GM12878 (cell line): ENCODE data around the gene ARHGAP9. TPM values are rescaled to one million over a fixed set of nuclear protein-coding genes. Genes with fewer than 3 reads are reported as not detected.

Source experiments
- ASH2L ChIP-seq: fragments of 300-600, 200-600 bp; sonication (generic); IDR thresholded peaks from 2 replicates; pipeline ENCODE4 v1.6.1; 2017; ENCODE audit warnings: low read depth, mild to moderate bottlenecking, borderline replicate concordance
- BACH1 ChIP-seq: fragments of 450-650 bp; IDR thresholded peaks from 2 replicates; pipeline ENCODE4 v1.6.1; 2017; ENCODE audit warnings: mild to moderate bottlenecking, borderline replicate concordance
- GATAD2B ChIP-seq: fragments of 450-650 bp; conservative IDR thresholded peaks from 2 replicates; pipeline ENCODE4 v1.6.1; 2017; ENCODE audit warnings: low read depth, mild to moderate bottlenecking, moderate library complexity
- IRF3 ChIP-seq: fragments of 450-650 bp; IDR thresholded peaks from 2 replicates; pipeline ENCODE4 v1.6.1; 2014; ENCODE audit warnings: mild to moderate bottlenecking
- KDM1A ChIP-seq: fragments of 200-600 bp; sonication (generic); IDR thresholded peaks from 2 replicates; pipeline ENCODE4 v1.6.1; 2016; ENCODE audit warnings: borderline replicate concordance
- MTA2 ChIP-seq: fragments of 450-650 bp; IDR thresholded peaks from 2 replicates; pipeline ENCODE4 v1.6.1; 2016; ENCODE audit warnings: low read depth, mild to moderate bottlenecking, moderate library complexity
- NBN ChIP-seq: fragments of 450-650 bp; IDR thresholded peaks from 2 replicates; pipeline ENCODE4 v1.6.1; 2016
- SIN3A ChIP-seq: IDR thresholded peaks from 2 replicates; pipeline ENCODE4 v1.6.1; 2012; ENCODE audit warnings: low read depth, low read length, improper control_type of control experiment
- SMAD1 ChIP-seq: fragments of 450-650 bp; IDR thresholded peaks from 2 replicates; pipeline ENCODE4 v1.6.1; 2018; ENCODE audit warnings: mild to moderate bottlenecking, low read depth; ENCODE audit not compliant: partially characterized antibody
- STAT1 ChIP-seq: fragments of 450-650 bp; conservative IDR thresholded peaks from 2 replicates; pipeline ENCODE4 v1.6.1; 2014; ENCODE audit warnings: antibody characterized with exemption, mild to moderate bottlenecking
- TAF1 ChIP-seq: IDR thresholded peaks from 2 replicates; pipeline ENCODE4 v1.6.1; 2011; ENCODE audit warnings: mild to moderate bottlenecking, low read depth, low read length, borderline replicate concordance
- TCF3 ChIP-seq: IDR thresholded peaks from 2 replicates; pipeline ENCODE4 v1.6.1; 2012; ENCODE audit warnings: low read depth, mild to moderate bottlenecking, low read length, borderline replicate concordance; ENCODE audit not compliant: insufficient read depth
- ZBTB40 ChIP-seq: fragments of 450-650 bp; IDR thresholded peaks from 2 replicates; pipeline ENCODE4 v1.6.1; 2016; ENCODE audit warnings: mild to moderate bottlenecking, moderate library complexity, borderline replicate concordance
- polyA plus RNA-seq, 11 experiments: library from polyadenylated mRNA; depleted of rRNA in 4 of 11; unstranded in 6 of 11; stranded (reverse) in 5 of 11; fragments of >200 nt; fragmentation: Nextera tagmentation in 4 of 11; fragmentation: Illumina TruSeq in 1 of 11; extraction: Ambion mirVana in 4 of 11; extraction: Trizol in 1 of 11; gene quantifications; 1 replicate in 1 of 11; 2 replicates in 10 of 11; pipeline versions ENCODE4 v1.2.1 to v1.2.3, GENCODE V29; 2011 to 2016; ENCODE audit warnings: inconsistent platforms in 2 of 11, missing spikeins in 2 of 11, low read depth in 1 of 11
- total RNA-seq, 4 experiments: library from RNA; depleted of rRNA in 3 of 4; stranded (reverse); fragments of >200 nt in 3 of 4; fragmentation: Illumina TruSeq in 1 of 4; extraction: Trizol in 1 of 4; gene quantifications; 2 replicates each; pipeline versions ENCODE4 v1.2.1 to v1.2.3, GENCODE V29; 2013 to 2021
- TF ChIP-seq, protein P1 (sequence below): IDR thresholded peaks from 2 replicates; pipeline ENCODE4 v1.6.1; 2011; ENCODE audit warnings: mild to moderate bottlenecking, low read depth, low read length, moderate library complexity; ENCODE audit not compliant: insufficient replicate concordance
- TF ChIP-seq, protein P2 (sequence below): IDR thresholded peaks from 2 replicates; pipeline ENCODE4 v1.6.1; 2011; ENCODE audit warnings: low read depth, low read length, improper control_type of control experiment, borderline replicate concordance
- TF ChIP-seq, protein P3 (sequence below): fragments of 450-650 bp; IDR thresholded peaks from 2 replicates; pipeline ENCODE4 v1.6.1; 2018; ENCODE audit warnings: borderline replicate concordance, mild to moderate bottlenecking; ENCODE audit not compliant: partially characterized antibody
- TF ChIP-seq, protein P4 (sequence below): fragments of 450-650 bp; IDR thresholded peaks from 2 replicates; pipeline ENCODE4 v1.6.1; 2016; ENCODE audit warnings: mild to moderate bottlenecking

ARHGAP9 gene
- total and polyA plus RNA-seq, 10 of the 15 experiments (the other 5 are each of a cell fraction or from before 2014, with no cell fraction given) = 19.5 to 102 (median 76.8) TPM

GRCh38 chr12:57520053-57520818 lies 40.6 kb upstream of the ARHGAP9 start, which contains the start of gene DDIT3 (continued):
- peak; percentile 86; the same call in 1 of the 2 replicates for TF ChIP-seq TCF3
- no peak for TF ChIP-seq KDM1A
- peak; percentile 49; the same call in 1 of the 2 replicates for TF ChIP-seq STAT1
- TF ChIP-seq, protein P1, sequence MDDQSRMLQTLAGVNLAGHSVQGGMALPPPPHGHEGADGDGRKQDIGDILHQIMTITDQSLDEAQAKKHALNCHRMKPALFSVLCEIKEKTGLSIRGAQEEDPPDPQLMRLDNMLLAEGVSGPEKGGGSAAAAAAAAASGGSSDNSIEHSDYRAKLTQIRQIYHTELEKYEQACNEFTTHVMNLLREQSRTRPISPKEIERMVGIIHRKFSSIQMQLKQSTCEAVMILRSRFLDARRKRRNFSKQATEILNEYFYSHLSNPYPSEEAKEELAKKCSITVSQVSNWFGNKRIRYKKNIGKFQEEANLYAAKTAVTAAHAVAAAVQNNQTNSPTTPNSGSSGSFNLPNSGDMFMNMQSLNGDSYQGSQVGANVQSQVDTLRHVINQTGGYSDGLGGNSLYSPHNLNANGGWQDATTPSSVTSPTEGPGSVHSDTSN = peak; percentile 76
- peak; percentile 81 for TF ChIP-seq SIN3A
- TF ChIP-seq MTA2 = no peak
- TF ChIP-seq, protein P2, sequence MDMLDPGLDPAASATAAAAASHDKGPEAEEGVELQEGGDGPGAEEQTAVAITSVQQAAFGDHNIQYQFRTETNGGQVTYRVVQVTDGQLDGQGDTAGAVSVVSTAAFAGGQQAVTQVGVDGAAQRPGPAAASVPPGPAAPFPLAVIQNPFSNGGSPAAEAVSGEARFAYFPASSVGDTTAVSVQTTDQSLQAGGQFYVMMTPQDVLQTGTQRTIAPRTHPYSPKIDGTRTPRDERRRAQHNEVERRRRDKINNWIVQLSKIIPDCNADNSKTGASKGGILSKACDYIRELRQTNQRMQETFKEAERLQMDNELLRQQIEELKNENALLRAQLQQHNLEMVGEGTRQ = peak; percentile 48
- TF ChIP-seq TAF1 = peak; percentile 97
- TF ChIP-seq, protein P3, sequence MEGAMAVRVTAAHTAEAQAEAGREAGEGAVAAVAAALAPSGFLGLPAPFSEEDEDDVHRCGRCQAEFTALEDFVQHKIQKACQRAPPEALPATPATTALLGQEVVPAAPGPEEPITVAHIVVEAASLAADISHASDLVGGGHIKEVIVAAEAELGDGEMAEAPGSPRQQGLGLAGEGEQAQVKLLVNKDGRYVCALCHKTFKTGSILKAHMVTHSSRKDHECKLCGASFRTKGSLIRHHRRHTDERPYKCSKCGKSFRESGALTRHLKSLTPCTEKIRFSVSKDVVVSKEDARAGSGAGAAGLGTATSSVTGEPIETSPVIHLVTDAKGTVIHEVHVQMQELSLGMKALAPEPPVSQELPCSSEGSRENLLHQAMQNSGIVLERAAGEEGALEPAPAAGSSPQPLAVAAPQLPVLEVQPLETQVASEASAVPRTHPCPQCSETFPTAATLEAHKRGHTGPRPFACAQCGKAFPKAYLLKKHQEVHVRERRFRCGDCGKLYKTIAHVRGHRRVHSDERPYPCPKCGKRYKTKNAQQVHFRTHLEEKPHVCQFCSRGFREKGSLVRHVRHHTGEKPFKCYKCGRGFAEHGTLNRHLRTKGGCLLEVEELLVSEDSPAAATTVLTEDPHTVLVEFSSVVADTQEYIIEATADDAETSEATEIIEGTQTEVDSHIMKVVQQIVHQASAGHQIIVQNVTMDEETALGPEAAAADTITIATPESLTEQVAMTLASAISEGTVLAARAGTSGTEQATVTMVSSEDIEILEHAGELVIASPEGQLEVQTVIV = peak; percentile 58
- peak; percentile 78 for TF ChIP-seq IRF3
- no peak for TF ChIP-seq ZBTB40
- TF ChIP-seq BACH1 = peak; percentile 75
- TF ChIP-seq, protein P4, sequence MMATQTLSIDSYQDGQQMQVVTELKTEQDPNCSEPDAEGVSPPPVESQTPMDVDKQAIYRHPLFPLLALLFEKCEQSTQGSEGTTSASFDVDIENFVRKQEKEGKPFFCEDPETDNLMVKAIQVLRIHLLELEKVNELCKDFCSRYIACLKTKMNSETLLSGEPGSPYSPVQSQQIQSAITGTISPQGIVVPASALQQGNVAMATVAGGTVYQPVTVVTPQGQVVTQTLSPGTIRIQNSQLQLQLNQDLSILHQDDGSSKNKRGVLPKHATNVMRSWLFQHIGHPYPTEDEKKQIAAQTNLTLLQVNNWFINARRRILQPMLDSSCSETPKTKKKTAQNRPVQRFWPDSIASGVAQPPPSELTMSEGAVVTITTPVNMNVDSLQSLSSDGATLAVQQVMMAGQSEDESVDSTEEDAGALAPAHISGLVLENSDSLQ = peak; percentile 95
- no peak for TF ChIP-seq ASH2L
- peak; percentile 97 for TF ChIP-seq SMAD1
- TF ChIP-seq GATAD2B = no peak
- TF ChIP-seq NBN = peak; percentile 67
